NCI-H1417 treated with DMSO at 0.1 percent for 48 hours (cell line): ENCODE results near the gene UBASH3B.

Experiments
- DNase-seq: peaks from one replicate; lab custom pipeline; 2025; lab: John Stamatoyannopoulos, UW

The UBASH3B gene

DNA sequence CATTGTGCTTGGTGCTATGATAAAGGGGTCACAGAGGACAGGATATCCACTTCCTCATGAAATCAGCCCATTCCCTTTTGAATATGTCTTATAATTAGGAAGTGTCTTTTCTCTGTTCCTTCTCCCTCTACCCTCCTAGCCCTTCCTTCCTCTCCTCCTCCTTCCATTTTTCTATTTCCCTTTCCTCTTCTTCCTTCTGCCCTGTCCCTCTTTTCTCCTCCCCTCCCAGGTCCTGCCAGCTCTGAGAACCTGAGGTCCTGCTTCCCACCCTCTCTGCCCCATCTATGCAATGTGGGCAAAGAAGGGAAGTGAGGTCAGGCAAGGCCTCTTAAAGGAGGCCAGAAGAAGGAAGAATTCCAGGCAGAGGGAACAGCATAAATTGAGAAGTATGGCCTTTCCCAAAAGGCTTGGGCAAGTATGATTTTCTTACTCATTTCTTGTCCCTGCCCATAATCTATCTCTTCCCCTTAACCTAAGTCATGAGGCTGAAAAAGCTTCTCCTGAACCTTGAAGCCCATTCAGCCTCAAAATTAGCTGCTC lies 7.7 kb upstream of the UBASH3B start:
- no peak for DNase-seq

DNA sequence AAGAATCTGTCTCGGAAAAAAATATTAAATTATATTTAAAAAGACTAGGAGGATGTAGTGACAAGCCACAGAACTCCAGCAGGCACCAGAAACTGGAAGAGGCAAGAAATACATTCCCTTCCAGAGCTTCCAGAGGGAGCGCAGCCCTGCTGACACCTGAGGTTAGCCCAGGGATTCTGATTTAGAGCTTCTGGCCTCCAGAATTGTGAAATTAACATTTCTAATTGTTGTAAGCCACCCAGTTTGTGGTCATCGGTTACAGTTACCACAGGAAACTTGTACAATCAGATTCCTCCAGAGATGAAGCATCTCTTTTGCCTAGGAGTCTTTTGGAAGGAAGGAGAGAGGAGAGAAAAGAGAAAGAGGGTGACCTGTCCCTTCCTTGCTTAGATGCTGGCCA lies 6.4 kb upstream of the UBASH3B start:
- no peak for DNase-seq

DNA sequence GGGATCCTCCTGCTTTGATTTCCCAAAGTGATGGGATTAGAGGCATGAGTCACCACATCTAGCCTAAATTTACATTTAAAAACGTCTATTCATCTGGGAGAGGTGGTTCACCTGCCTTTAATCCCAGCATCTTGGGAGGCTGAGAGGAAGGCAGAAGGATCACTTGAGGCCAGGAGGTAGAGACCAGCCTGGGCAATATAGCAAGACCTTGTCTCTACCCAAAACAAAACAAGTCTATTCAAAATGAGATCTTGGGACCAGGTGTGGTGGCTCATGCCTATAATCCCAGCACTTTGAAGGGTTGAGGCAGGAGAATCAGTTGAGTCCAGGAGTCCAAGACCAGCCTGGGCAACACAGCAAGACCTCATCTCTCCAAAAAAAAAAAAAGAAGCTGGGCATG lies 4.9 kb upstream of the UBASH3B start:
- no peak for DNase-seq

DNA sequence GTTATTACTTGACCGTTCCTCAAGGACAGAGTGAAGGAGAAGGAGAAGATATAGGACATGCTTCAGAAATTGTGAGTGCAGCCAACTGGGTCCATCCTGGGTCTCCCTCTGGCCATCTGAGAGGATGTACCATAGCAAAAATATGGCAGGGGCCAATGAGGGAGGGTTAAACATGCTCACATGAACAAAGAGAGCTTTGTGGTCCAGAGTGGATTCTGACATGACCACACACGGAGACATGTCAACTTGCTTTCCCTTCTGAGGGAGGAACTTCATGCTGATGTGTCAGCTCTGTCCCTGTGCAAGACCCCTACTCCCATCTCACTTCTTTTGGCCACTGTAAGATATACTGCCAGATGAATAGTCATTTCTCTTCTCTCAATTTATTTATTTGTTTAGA lies 3.0 kb upstream of the UBASH3B start:
- DNase-seq: no peak

DNA sequence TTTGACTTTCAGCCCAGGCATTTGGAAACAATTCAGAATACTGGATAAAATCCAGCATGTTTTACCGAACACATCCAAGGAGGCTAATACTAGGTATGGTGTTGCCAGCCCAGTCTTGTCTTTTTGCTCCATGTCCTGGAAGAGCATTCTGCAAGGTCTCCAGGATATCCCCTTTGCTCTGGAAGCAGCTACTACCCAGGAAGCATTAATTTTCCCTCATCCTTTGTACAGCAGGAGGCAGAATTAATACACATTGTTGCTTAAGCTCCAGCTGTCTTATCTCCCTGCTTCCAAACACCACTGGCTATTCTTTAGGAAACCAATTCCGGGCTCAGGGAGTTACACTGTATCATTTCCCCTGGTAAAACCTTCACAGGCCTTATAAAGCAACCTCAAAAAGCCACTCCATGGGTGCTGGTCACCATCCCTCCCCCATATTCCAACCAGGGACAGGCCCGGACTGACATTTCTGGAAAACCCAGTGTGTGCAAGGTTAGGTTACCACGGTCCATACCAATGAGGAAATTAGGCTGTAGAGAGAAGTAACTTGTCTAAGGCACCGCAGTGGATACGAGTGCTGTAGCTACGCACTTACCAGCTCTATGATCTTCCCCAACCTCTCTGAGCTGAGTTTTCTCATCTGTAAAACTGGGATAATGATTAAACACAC lies 1.5 kb upstream of the UBASH3B start:
- no peak for DNase-seq

DNA sequence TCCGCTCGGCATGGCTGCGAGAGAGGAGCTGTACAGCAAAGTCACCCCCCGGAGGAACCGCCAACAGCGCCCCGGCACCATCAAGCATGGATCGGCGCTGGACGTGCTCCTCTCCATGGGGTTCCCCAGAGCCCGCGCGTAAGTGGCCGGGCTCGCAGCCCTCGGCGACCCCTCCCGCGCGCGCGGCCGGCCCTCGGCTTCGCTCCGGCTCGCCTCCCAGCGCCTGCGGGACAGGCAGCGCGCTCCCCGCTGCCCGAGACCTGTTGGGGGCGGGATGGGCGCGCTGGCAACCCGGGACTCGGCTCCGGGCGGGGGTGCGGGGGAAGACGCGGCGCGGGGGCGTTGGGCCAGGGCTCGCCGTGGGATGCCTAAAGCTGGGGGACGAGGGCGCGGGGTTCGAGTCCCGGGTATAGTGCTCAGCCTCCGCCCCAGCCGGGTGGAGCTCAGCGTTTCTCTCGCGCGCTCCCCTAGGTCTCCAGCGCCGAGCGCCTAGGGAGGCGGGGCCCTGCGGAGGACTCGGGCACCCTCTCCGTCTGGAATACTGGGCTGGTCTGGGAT lies 630 bp downstream of the UBASH3B start:
- no peak for DNase-seq

DNA sequence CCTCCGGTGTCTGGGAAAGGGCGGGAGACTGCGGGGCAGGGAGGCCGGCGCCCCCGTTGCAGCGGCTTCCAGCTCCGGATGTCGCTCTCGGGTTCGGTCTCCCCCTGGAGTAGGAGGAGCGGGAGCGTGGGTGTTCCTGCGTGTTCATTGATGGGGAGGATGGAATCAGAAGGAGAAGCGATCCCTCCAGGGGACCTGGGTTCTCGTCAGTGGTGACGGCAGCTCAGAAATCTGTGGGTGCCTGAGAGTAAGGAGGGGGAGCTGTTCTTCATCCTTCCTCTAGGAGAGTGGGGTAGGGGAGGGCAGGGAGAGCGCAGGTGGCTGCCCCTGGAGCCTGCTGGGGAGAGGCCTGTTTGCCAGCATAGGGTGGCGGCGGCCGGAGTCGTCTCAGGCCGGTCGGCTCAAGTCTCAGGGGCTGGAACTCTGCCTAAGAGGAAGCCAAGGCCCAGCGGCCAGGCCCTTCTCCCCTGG lies 1.1 kb downstream of the UBASH3B start:
- no peak for DNase-seq

DNA sequence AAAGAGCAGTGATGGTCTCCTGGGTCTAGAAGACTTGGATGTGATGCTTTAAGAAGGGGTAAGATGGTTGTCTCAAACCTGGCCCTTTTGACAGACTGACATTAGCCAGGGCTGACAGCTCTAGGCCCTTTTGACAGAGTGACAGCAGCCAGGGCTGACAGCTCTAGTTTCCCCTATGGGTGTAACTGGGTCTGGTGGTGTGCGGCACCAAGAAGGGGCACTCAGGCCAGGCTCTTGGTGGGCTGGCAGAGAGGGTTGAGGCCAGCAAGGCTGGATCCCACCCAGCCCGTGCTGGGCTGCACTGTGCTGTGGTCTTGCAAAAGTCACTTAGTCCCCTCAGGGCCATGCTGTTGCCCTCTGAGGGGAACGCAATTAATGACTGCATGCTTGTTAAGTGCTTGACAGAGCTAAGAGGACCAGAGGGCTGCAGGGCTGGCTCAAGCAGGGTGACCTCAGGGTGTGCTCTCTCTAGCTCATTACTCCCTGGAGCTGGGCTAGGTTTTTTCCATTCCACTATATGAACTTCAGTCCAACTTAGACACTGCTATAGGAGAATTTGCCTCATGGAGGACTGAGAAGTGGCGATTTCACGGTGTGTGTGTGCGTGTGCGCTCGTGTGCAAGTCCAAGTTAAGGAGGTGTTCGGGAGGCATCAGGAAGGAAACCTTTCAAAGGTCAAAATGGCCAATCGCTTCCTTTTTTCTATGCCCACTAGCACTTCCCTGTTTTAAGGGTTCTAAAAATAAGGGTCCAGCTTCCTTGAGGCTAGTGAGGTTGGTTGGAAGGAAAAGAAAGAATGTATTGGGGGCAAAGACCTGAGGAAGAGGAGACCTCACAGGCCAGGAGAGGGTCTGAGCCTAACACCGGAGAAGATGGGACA lies 4.4 kb downstream of the UBASH3B start:
- DNase-seq: no peak

DNA sequence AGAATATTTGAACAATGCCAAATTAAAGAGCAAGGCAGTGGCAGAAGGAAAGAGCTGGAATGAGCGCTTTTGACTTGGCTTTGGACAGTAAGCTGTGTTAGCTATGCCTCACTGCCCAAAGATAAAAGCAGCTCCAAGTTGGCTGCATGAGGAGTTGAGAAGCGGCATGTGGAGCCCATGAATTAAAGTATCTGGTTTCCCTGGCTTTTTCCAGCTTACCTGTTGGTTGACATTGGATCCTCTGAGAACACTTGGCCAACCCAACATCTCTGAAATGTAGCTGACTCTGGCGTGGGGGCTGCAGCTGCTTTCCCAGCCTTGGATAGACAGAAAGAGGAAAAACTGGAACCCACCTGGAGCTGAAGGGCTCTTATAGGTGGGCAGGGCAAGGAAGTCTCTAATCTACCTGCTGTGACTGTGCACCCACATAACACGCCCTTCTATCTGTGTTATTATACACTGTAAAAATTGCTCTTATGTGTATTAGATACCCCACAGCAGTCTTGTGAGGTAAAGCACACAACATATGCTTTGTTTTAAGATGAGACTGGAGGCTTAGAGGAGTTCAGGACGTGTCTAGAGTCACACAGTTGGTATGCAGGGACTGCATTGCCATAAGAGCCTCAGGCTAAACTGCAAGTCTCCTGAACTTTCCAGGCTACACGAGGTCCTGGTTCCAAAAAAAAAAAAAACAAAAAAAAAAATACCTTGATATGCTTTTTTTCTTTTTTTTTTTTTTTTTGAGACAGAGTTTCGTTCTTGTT lies 5.8 kb downstream of the UBASH3B start:
- DNase-seq: no peak

DNA sequence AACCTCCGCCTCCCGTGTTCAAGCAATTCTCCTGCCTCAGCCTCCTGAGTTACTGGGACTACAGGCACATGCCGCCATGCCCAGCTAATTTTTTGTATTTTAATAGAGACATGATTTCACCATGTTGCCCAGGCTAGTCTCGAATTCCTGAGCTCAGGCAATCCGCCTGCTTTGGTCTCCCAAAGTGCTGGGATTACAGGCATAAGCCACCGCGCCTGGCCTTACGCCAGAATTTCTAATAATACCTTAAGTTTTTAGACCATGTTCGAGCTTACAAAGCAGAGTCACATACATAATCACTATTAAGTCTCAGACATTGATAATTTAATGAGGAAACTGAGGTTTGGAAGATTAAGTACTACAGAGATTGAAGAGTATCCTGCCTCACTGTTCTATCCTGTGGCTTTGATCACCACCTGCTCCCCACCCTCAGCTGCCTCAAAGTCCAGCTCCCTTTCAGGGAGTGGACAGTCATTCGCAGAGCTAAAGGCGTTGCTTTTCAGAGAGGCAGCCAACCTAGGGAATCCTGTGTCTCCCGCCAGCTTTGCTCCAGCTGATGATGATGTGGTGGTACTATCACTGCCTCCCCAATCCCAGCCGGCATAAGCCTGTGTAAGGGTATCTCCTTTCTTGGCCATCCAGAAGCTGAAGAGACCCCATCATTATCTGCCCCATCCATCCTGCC lies 7.7 kb downstream of the UBASH3B start:
- no peak for DNase-seq

DNA sequence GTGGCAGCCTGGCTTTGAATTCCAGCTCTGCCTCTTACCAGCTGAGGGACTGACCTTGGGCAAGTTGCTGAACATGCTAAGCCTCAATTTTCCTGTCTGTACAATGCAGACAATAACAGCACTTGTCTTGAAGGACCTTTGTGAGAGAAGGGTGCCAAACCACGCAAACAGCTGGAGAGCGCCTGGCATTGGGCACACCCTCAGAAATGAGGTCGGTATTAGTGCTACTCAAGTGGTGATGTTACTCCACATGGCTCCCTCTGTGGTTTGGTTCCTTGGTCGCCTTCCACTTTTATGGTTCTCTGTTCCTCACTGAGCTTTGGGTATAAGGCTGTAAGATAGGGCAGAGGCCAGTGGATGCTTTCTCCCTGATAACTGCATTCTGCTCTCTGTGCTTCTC lies 8.2 kb downstream of the UBASH3B start:
- DNase-seq: no peak

DNA sequence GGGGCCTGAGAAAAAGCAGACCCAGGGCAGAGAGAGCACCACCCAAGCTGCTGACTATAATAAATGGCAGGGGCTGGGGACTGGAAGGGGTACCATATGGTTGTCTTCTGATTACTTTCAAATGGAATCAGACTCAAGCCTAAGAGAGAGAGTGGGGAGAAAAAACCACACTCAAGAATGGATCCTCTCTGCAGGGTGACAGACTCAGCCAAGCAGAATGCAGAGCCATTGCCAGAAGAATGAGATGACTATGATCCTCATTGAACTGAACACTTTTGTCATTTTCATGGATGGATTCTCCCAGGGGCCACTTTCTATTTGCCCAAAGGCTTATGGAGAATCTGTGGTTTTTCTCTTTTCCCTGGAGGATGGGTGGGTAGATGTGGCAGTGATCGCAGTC lies 8.7 kb downstream of the UBASH3B start:
- no peak for DNase-seq

DNA sequence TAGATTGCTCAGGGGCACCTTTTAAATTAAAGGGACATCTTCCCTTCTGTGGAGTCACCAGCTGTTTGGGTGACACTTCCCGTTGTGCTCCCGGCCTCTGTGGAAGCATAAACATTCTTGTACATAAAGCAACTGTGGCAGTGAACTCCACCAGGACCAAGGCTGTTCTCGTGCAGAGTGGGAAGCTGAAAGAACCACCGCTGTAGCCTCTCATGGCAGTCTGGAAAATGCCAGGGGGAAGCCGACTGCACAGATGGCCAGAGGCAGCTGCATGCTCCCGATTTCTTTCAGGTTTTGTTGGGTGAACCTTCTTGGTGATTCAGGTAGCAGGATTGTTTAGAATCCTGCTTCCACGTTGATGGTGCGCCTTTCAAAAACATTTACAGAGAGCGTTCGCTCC lies 10.3 kb downstream of the UBASH3B start:
- DNase-seq: no peak

DNA sequence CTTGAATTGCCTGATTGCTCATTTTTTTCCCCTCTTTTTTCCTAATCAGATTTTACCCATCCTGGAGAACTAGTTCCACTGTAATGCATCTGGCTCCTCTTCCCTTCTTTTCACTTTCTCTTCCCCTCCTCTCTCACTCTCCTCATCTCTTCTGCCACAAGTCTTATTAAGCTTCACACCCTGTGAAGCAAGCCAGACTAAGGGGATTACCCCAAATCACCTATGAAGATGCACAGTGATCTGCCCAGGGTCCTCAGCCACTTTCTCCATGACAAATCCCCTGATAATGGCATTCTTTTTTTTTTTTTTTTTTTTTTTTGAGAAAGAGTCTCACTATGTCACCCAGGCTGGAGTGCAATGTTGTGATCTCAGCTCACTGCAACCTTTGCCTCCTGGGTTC lies 11.2 kb downstream of the UBASH3B start:
- DNase-seq: no peak

DNA sequence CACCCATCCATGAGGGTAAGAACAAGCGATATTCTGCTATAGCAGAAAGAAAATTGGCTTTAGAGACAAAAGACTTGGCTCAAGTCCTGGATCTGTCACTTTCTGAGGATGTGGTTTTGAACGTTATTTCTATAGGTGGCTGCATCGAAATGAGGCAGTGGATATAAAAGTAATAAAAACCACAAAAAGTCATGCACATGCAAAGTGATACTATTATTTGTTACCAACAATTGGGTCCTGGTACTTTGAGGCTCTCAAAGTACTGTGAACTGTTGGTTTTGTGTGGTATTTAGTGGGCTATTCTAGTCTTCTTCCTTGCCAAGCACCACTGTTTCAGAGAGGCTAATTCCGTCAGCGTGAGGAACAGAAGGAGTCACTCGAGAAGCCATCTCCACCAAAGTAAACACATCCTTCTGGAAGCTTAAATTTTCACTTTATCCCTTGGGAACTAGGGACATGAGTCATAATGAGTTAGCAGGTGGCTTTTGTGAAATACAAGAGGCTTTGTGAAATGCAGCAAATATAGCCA lies 13.1 kb downstream of the UBASH3B start:
- DNase-seq: no peak

DNA sequence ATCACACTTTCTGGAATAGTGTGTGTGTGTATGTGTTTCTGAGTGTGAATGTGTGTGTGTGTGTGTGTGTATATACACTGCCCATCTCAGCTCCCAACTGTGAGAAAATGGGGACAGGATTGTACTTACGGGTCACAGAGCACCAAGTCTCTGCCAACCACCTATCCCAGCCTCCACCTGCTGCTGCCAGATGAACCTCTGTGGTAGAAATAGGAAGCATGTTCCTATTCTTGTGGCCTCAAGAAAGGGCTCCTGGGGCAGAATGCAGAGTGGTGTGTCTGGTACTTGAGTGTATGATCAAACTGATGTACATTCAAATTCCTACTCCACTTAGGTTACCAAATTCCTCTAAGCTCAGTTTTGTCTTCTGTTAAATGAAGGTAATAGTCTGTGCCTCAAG lies 14.6 kb downstream of the UBASH3B start:
- no peak for DNase-seq

DNA sequence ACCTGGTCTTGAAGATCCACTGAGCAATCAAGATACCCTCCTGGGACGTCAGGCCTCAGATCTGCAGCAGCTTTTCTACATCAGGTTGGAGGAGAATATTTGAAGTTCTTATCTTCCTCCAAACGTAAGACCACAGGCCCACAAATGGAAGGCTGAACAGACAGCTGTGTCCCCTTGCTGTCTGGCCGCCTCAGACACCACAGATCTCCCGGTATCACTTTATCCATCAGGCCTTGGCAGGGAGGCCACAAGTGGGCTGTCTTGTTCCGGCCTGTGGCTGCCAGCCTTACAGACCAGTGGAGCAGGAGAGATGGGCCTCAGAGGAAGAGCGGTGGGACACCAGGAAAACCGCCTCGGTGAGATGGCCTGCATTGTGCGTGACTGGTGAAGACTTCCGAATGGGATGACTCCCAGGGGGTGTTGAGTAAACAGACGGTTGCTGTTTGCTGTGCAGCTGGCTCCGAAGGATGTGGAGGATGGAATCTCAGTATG lies 15.9 kb downstream of the UBASH3B start:
- no peak for DNase-seq

DNA sequence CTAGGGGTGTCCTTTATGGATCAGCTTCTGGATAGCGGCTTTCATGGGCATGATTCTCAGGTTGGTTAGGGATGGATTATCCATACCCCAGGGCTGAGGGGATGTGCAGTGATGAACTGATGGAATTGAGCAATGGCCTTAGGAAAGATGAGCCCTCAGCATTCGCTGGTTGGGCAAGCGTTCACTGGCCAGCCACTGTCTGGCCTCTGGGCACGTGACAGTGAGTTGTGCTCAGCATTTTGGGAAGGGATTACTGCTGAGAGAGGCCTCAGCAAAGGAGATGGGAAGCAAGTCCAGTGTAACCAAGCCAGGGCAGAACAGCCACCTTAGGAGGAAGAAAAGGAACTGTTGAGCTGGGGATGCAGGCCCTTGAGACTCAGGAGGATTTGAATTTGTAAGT lies 17.4 kb downstream of the UBASH3B start:
- DNase-seq: no peak

DNA sequence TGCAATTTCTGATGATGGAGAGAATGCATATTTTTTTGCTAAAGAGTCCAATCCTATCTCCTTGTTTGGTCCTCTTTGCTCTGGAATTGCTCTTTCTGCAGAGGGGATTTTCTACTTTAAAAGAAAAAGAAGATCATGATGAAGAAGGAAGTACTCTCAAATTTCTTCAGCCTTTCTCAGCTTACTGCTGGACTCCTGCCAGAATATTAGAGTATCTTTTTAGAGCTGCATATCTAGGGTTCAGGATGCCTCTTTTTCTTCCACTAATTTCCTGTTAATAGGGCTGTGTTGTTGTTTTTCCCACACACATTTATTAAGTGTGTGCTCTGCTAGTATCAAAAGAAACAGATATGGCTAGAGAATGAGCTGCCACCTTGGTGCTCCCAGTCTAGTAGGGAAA lies 18.2 kb downstream of the UBASH3B start:
- no peak for DNase-seq

DNA sequence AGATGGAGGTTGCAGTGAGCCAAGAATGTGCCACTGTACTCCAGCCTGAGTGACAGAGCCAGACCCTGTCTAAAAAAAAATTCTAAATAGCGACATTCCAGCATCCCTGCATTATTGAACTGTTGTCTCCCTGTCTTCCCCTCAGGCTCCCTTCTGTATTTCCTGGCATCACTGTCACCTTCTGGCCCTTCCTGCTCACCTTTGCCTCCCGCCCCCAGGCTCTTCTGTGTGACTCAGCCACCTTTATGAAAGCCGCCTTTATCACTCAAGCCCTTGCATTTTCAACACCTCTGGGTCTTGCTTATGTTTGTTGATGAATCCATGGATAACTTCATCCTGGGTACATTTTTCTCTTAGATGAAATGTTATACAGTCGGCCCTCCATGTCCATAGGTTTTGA lies 21.1 kb downstream of the UBASH3B start:
- DNase-seq: no peak

DNA sequence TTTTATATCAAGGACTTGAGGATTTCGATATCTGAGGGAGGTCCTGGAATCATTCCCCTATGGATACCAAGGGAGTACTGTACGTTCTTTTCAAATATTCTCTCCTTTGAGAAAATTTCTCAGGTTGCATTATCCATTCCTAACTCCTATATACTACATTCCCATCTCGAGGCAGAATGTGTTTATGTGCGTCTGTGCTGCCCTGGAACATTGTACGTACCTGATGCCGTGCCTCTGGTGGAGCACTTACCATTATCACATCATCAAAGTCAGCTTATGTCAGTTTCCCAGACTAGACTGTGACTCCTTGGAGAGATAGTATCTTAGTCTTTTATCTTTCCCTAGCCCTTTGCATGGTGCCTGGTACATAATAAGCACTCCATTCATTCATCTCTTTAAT lies 21.7 kb downstream of the UBASH3B start:
- DNase-seq: no peak
